ENCODE data around the gene PRRX1.

PRRX1 gene

DNA sequence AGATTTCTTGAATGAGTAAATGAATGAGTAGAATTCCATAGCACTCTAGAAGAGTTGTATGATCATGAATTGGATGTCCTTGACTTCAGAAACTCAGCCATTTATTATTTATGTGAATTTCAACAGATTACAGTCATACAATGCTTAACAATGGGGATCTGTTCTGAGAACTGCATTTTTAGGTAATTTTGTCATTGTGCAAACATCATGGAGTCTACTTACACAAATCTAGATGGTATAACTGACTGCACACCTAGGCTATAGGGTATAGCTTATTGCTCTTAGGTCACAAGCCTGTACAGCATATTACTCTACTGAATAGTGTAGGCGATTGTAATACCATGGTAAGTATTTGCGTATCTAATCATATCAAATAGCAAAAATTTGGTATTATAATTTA, 59.6 kb downstream of the PRRX1 start:
- DNase-seq (ENCODE audit: low spot score) = no peak

DNA sequence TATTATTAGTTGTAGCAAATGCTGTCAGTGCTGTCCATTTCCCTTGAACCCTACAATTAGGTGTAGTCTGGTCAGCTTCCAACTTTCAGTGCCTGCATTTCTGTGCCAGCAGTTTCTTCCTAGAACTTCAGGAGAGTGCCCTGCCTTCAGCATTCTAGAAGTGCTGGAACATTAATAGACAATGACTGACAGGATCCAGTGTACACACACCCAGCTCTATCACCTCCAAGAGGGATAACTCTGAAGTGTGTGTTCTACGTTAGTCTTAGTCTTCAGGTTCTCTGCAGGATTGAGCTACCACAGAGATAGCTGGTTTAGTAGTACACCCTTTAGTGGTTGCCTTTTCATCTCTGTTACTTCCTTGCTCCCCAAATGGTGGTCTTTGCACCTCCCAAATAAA, 61.4 kb downstream of the PRRX1 start:
- DNase-seq (ENCODE audit: low spot score) = no peak

DNA sequence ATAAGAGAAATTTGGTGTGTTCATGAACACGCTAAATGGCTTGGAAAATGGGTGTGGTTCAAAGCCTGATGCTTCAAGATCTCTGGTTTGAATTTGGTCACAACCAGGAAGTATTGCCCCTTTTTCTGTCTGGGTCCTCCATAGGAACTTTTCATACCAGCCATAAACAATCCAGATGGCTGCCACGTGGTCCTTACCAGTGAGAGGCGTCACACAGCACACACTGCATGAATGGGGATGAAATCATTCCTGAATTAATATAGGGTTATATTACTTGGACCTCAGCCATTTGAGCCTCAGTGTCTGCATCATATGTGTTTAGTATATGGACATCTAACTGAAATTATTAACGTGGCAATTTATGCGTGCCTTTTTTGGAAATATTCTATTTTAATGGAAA, 64.0 kb downstream of the PRRX1 start:
- no peak for DNase-seq (ENCODE audit: low spot score)

GRCh38 chr1:170729225-170730002, 65.5 kb downstream of the PRRX1 start:
- DNase-seq (ENCODE audit: low spot score) = peak; percentile 30

GRCh38 chr1:170730014-170730413, 66.1 kb downstream of the PRRX1 start:
- DNase-seq (ENCODE audit: low spot score) = no peak

- DNase-seq (ENCODE audit: low spot score) = peak; percentile 22
These were observed 66.5 kb downstream of the PRRX1 start for GRCh38 chr1:170730438-170730837.

- peak; percentile 15 for DNase-seq (ENCODE audit: low spot score)
These were observed 67.8 kb downstream of the PRRX1 start for GRCh38 chr1:170731566-170732251.

DNA sequence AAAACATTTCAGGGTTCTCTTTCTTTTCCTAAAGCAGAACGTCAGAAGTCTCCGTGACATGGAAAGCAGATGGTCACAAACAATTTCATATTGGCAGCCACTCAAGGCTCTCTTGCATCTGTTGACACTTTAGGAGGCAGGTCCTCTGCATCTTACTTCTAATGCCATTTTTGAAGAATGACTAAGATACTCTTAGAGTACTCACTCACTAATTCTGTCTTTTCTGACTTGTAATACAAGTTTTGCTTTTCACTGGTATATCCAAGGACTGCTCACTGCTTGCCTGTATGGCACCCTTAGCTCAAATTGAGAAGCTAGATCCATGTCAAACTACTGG, 68.3 kb downstream of the PRRX1 start:
- DNase-seq (ENCODE audit: low spot score) = peak; percentile 47

DNA sequence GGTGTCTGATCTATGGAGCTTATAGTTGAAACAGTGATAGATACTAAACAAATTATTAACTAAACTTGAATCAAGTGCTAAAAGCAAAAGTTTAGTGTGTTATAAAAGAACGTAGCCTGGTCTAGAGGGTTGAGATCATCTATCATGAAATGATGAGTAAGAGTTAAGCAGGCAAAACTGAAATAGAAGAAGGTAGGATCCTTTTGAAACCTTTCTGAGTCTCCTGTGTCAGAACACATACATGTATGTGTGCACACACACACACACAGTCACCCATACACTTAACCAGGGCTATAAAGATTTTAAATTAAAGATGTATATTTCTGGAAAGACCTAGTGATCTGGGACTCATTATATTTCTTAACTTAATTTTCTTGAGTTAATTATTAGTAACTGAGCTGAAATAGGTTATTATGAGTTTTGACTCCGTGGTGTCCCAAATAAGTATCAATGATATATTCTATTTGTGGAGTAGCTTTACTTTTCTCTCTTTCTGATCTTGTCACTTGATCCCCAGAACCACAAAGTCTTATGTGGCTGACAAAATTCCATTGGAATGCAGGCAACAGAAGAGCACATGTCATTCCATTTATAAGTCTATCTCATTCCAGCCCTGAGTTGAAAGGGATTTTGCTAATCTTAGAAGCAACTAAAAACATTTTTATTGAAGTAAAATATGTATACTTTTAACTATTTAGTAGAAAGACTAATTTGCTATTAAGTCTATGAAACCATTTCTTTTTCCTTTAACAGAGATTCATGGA, 70.7 kb downstream of the PRRX1 start:
- DNase-seq (ENCODE audit: low spot score) = peak; percentile 34

- no peak for DNase-seq (ENCODE audit: low spot score)
These were observed 71.7 kb downstream of the PRRX1 start for GRCh38 chr1:170735366-170736263.

DNA sequence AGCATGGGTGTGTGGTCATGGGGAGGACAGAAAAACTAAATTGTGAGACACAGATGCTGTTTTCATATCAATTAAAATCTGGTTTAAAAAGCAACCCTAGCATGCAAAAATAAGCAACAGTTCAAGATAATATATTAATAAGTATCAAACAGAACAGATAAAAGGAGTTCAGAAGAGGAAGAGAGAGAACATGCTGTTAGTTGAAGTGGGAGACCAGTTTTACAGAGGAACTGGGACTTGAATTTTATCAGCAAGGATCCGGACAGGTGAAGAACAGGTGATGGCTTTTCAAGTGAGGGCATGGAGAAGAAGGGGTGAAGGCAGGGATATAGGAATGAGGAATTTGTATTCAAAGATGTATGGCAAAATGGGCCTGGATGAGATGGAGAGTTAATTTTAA, 75.9 kb downstream of the PRRX1 start:
- DNase-seq (ENCODE audit: low spot score) = no peak

DNA sequence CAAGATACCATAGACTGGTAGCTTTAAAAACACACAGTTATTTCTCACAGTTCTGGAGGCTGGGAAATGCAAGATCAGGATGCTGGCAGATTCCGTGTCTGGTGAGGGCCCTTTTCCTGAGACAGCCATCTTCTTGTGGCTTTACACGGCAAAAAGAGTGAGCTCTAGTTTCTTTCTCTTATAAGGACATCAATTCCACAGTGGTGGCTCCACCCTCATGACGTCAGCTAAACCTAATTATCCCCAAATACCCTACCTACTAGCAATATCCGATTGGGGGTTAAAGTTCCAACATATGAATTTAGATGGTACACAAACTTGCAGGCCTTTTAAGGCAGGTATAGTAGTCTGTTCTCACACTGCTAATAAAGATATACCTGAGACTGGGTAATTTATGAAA, 77.7 kb downstream of the PRRX1 start:
- no peak for DNase-seq (ENCODE audit: low spot score)

DNA sequence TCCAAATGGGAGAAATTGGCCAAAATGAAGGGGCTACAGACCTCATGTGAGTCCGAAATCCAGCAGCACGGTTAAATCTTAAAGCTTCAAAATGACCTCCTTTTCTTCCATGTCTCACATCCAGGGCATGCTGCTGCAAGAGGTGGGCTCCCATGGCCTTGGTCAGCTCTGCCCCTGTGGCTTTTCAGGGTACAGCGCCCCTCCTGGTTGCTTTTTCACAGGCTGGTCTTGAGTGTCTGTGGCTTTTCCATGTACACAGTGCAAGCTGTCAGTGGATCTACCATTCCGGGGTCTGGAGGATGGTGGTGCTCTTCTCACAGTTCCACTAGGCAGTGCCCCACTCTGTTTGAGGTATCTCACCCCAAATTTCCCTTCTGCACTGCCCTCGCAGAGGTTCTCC, 78.7 kb downstream of the PRRX1 start:
- no peak for DNase-seq (ENCODE audit: low spot score)

GRCh38 chr1:170743083-170743482, 79.2 kb downstream of the PRRX1 start:
- no peak for DNase-seq (ENCODE audit: low spot score)

DNA sequence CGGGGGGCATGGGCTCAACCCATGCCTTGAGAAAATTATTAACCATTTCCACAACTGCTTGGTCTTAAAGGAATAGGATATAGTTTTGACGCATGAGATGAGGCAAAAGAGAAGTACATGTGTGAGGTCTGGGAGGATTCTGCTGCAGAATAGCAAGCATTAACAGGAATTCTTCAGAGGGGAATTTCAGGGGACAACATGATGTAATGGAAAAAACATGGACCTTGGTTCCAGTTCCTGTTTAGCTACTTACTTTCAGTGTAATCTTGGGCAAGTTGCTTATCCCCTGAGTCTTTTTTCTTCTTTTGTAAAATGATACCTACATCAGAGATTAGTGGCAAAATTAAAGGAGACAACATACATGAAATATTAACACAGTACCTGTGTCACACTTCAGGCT, 85.6 kb downstream of the PRRX1 start:
- no peak for DNase-seq (ENCODE audit: low spot score)

DNA sequence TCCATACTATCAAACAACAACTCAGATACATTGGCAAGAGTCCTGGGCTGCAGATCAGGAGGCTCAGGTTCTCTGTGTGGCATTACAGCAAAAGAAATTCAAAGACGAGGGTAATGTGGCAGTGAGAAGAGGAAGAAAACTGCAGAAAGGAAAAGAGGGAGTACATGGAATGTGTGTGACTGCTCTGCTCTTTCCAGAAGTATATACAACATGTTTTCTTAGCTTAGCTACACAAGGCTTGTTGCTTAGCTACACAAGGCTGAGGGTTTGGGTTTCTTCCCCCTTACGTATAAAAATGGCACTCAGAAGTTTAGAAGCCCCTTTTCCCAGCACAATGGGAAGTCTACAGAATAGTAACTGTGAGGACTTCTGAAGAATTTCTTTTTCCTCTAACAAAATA, 86.0 kb downstream of the PRRX1 start:
- DNase-seq (ENCODE audit: low spot score) = no peak

- DNase-seq (ENCODE audit: low spot score) = no peak
These were observed 91.9 kb downstream of the PRRX1 start for GRCh38 chr1:170755795-170756194.

DNA sequence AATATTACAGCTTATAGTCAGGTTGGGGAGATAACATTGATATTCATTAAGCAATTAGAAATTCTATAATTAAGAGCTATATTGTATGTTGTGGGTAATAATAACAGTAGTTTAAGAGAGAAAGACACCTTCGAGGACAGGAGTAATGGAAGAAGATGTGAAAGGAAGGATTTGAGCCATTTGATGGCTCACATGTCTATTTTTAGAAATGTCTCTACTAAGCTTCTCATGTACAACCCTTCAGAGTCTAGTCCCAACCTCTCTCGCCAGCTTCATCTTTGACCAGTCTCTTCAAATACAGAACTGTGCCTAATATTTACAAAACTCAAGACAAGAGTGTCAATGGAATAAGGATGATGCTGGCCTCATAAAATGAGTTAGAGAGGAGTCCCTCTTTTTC, 95.1 kb downstream of the PRRX1 start:
- no peak for DNase-seq (ENCODE audit: low spot score)

DNA sequence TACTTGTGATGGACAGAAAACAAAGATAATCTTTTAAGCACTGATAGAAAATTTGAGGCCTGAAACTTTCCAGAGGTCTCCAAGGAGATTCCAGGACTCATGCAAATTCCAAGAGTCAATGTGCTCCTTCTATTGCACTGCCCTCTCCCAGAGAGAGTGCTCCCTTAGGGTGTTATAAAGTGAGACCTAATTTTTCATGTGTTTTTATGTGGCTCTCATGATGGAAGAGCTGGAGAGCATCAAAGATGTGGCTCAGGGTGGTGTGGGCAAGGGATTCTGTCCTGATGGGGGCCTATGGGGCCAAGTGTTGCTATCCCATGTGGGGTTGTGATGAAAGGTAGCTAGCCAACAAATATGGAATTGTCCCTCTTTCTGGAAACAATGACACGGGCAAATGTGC, 101.3 kb downstream of the PRRX1 start:
- no peak for DNase-seq (ENCODE audit: low spot score)

- DNase-seq (ENCODE audit: low spot score) = peak; percentile 61
These were observed 101.9 kb downstream of the PRRX1 start for GRCh38 chr1:170765712-170766330.

GRCh38 chr1:170768929-170769328, 105.0 kb downstream of the PRRX1 start:
- peak; percentile 13 for DNase-seq (ENCODE audit: low spot score)

DNA sequence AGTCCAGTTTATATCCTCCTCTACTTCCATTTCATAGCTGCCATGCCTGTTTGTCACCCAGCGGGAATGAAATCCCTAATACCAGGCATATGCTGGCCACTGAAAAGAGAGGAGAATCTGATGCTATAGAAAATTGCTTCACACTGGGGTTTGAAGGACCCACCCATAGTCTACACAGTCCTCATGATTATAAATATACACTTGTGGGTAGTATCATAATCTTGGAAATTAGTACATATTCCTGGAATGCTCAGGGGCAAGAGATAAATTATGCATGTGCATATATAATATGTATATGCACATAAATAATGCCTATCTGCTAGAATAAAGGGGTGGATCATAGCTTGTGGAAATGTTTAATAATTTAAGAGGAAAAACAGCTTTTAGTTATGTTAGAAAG, 105.8 kb downstream of the PRRX1 start:
- no peak for DNase-seq (ENCODE audit: low spot score)

All from AG20443 (cell line).